AG10803 (cell line): Measurements from ENCODE around the gene KCNG4.
"Not testable (repeated sequence)": the region's sequence is repeated elsewhere in the genome, so short reads cannot be mapped to it uniquely, and the experiment has no call there.

Experiments used
- DNase-seq: peaks from one replicate; pipeline ENCODE4 v3.0.0; 2010; ENCODE audit warnings: low read depth
- H3K4me3 ChIP-seq: 2 replicates; pipeline ENCODE4 v1.5.1; 2011; ENCODE audit warnings: mild to moderate bottlenecking, low read length, control low read depth
- TF ChIP-seq, protein P1 (sequence below): conservative IDR thresholded peaks from 2 replicates; pipeline ENCODE4 v1.5.1; 2011; ENCODE audit warnings: mild to moderate bottlenecking, low read length, control low read depth, inconsistent platforms

KCNG4 gene

DNA sequence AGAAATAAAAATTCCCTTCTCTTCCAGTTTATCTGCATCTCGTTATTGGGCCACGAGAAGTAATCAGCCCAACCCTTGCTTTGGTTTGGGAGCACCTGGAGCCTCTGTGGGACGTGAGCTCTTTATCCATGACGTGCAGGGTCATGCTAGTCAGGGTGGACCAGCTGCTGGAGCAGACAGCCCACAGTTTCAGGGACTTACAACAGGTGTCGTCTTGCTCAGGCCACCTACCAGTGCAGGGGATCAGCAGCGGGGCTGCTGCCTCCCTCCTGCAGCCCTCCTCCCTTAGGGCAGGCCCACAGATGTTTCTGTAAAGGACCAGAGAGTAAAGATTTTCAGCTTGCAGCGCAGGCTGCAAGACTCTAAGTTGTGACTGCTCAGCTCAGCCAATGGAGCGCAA is 31.9 kb downstream of the KCNG4 start:
- H3K4me3 ChIP-seq = no peak overlapping the region
- no peak for DNase-seq
- TF ChIP-seq, protein P1, sequence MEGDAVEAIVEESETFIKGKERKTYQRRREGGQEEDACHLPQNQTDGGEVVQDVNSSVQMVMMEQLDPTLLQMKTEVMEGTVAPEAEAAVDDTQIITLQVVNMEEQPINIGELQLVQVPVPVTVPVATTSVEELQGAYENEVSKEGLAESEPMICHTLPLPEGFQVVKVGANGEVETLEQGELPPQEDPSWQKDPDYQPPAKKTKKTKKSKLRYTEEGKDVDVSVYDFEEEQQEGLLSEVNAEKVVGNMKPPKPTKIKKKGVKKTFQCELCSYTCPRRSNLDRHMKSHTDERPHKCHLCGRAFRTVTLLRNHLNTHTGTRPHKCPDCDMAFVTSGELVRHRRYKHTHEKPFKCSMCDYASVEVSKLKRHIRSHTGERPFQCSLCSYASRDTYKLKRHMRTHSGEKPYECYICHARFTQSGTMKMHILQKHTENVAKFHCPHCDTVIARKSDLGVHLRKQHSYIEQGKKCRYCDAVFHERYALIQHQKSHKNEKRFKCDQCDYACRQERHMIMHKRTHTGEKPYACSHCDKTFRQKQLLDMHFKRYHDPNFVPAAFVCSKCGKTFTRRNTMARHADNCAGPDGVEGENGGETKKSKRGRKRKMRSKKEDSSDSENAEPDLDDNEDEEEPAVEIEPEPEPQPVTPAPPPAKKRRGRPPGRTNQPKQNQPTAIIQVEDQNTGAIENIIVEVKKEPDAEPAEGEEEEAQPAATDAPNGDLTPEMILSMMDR = no peak

DNA sequence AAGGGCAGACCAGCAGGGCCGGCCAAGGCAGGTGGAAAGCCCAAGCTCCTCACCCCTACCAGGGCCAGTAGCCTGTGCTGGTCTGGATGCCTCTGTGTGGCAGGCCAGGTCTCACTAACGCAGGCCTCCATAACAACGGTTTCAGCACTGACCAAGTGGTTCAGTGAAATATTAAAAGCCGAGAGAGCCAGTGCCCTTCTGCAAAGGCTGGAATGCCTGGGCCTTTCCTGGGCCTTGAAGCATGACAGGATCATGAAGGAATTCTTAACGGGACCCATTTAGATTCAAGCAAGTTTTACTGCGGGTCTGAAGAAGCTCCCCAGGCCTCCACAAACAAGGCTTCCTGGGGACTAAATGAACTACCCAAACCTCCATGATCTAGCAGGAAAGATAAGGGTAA is 32.6 kb downstream of the KCNG4 start:
- no peak for DNase-seq
- no peak overlapping the region for H3K4me3 ChIP-seq
- TF ChIP-seq, protein P1 = no peak

DNA sequence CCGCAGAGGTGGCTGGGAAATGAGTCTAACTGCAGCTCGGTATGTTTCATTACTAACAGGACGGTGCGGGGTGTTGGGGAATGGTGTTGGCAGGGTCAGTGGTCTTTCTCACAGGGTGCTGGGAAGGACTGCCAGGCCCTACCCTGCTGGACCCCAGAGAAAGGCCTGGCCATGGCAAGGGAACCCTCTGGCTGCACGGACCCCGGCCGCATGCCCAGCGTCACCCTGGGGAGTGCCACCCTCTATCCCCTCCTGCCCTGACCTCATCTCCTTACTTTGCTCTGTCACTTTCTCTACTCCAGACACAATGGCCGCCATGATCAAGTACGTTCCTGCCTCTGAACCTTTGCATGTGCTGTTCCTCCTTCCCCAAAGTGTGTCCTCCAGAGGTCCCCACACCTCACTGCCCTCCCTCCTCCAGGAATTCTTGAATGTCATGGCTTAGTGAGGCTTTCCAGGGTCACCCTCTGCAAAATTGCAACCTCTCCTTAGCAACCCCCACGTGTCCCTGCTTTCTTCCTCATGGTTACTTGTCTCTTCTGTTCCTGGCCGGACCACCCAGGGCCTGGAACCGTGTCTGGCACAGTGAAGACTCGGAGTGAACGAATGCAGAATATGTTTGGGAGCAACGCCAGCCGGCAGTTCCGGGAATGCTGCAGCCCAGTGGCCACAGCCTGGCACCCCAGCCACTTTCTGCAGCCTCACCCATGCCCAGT is 33.7 kb downstream of the KCNG4 start:
- TF ChIP-seq, protein P1 = no peak
- no peak for DNase-seq
- no peak overlapping the region for H3K4me3 ChIP-seq

DNA sequence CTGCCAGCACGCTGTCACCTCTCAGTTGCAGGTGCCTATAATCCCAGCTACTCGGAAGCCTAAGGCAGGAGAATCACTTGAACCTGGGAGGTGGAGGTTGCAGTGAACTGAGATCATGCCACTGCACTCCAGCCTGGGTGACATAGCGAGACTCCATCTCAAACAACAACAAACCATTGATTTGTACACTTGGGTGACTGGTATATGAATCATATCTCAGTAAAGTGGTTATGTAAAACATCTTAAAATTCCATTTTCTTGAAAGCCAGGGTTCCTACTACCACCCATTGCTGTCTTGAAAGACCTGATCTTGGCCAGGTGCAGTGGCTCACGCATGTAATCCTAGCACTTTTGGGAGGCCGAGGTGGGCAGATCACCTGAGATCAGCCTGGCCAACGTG is 34.7 kb downstream of the KCNG4 start:
- not testable (repeated sequence) for DNase-seq

DNA sequence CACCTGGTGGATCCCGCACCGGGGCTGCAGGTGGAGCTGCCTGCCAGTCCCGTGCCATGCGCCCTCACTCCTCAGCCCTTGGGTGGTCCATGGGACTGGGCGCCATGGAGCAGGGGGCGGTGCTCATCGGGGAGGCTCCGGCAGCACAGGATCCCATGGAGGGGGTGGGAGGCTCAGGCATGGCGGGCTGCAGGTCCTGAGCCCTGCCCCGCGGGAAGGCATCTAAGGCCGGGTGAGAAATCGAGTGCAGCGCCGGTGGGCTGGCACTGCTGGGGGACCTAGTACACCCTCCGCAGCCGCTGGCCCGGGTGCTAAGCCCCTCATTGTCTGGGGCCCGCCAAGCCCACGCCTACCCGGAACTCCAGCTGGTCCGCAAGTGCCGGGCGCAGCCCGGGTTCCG is 35.3 kb downstream of the KCNG4 start:
- not testable (repeated sequence) for DNase-seq, H3K4me3 ChIP-seq

More for the DNA sequence above, 34.7 kb downstream of the KCNG4 start:
- H3K4me3 ChIP-seq = not testable (repeated sequence)

DNA sequence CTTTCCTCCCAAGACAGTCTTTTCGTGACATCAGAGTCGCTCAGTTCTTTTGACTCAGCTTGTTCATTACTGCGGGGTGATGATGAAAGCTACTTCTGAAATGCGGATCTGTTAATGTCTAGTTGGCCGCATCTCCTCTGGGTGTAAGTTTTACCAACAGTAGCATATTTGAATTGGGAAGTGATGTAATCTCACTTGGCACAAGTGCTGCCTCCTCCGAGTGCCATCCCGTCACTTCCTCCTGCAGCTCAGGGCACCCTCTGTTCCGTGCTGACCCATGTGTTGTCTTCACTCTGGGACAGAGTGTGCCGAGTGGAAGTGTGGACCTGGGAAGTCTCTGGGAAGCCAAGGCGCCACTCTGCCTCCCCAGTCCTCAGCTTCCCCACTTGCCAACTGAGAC is 40.0 kb downstream of the KCNG4 start:
- TF ChIP-seq, protein P1 = no peak
- H3K4me3 ChIP-seq = no peak overlapping the region
- peak; percentile 56 for DNase-seq

DNA sequence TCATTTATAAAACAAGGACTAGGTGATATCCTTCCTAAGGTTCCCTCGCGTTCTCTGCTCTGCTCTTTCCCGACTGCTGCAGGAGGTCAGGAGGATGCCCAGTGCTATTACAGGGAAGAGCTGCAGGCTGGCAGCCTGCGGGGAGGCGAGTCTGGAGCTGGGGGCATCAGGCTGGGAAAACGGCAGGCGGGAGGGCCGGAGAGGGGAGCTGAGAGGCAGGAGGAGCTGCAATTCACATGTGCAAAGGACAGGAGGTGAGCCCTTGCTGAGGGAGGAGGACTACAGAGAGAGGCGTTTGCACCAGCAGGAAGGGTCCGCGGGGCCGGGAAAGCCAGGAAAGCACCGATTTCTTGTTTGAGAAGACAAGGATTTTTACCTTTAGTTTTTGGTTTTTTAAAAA is 40.7 kb downstream of the KCNG4 start:
- TF ChIP-seq, protein P1 = no peak
- no peak for DNase-seq
- H3K4me3 ChIP-seq = no peak overlapping the region

DNA sequence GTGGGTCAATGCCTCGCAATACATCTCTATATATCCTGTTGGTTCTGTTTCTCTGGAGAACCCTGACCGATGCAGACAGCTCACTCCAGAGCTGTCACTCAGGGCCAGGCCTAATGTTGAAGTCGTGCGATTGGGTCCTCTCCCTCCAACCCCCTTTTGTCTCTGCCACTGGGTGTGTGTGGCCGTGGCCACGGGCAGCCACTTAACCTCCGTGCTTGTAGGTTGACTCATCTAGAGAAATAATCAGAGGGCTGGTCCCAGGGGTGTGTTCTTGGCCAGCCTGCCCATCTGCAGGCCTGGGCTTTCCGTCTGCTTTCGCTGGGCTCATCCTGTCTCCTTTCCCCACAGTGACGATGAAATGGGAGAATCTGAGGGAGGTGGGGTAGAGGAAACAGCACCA is 41.4 kb downstream of the KCNG4 start:
- H3K4me3 ChIP-seq = no peak overlapping the region
- DNase-seq = peak; percentile 47
- TF ChIP-seq, protein P1 = no peak
